Heart right ventricle (tissue), 16 donors: ENCODE data around the gene DGKI. TPM values are rescaled to one million over a fixed set of nuclear protein-coding genes. Genes with fewer than 3 reads are reported as not detected.

ENCODE experiments used
- ATAC-seq, 8 donors: fragments of 200-7000 bp; cut with Tn5 transposase; one replicate each; pipeline ENCODE4 v1.9.1; 2020; ENCODE audit warnings: mild to moderate bottlenecking in 8 of 8, moderate library complexity in 8 of 8, moderate number of reproducible peaks in 1 of 8
- DNase-seq, 2 donors: peaks; one replicate each; pipeline ENCODE4 v3.0.0-alpha.2; 2020
- H3K27ac ChIP-seq, 10 donors: fragments of 200-600 bp; sonication (generic) in 2 of 10; one replicate each; pipeline versions ENCODE4 v1.5.0 to v1.8.0; 2020 to 2022; ENCODE audit warnings: mild to moderate bottlenecking in 3 of 10
- H3K27me3 ChIP-seq, 7 donors: fragments of 200-600 bp; one replicate each; pipeline ENCODE4 v1.8.0; 2021 to 2022; ENCODE audit warnings: mild to moderate bottlenecking in 2 of 7
- H3K36me3 ChIP-seq, 9 donors: fragments of 200-600 bp; sonication (generic) in 1 of 9; one replicate each; pipeline versions ENCODE4 v1.5.0 to v1.8.0; 2020 to 2022; ENCODE audit warnings: mild to moderate bottlenecking in 2 of 9
- H3K4me1 ChIP-seq, 9 donors: fragments of 200-600 bp; sonication (generic) in 1 of 9; one replicate each; pipeline versions ENCODE4 v1.5.0 to v1.8.0; 2020 to 2022; ENCODE audit warnings: mild to moderate bottlenecking in 4 of 9
- H3K4me3 ChIP-seq, 10 donors: fragments of 200-600 bp; sonication (generic) in 2 of 10; one replicate each; pipeline versions ENCODE4 v1.5.0 to v1.8.0; 2020 to 2022; ENCODE audit warnings: mild to moderate bottlenecking in 7 of 10, moderate library complexity in 2 of 10
- H3K9me3 ChIP-seq, 11 donors: fragments of 200-600 bp in 10 of 11; sonication (generic) in 2 of 11; one replicate each; pipeline versions ENCODE4 v1.5.0 to v1.8.0; 2013 to 2022; ENCODE audit warnings: mild to moderate bottlenecking in 2 of 11, control low read depth in 1 of 11, moderate library complexity in 1 of 11
- WGBS, 2 donors: extraction: QIAGEN DNeasy Blood & Tissue Kit; methylation state at CpG; one replicate each; pipeline ENCODE4 v1.1.7; 2013; ENCODE audit warnings: inconsistent platforms in 1 of 2; 5-methylcytosine and 5-hydroxymethylcytosine counted together
- intact Hi-C, 10 donors: fragments of 100-400 bp; cut with DNase I; formaldehyde crosslinking; loops; one replicate each; pipeline versions ENCODE4 v1.11.1 to v1.14.2; 2022
- polyA plus RNA-seq, 2 donors: library from polyadenylated mRNA; stranded (reverse); fragments of 200-250 nt; gene quantifications; one replicate each; pipeline ENCODE4 v1.2.3, GENCODE V29; 2013
- total RNA-seq, 10 donors: library from RNA; stranded (reverse); fragmentation: NEBNext Ultra II Directional in 3 of 10; extraction: Animal tissue kit (Norgen Biotek cat#: 25700) in 3 of 10; gene quantifications; one replicate each; pipeline versions ENCODE4 v1.2.1 to v1.2.4, GENCODE V29; 2021 to 2023
- TF ChIP-seq, protein P1 (sequence below), 9 donors: fragments of 200-600 bp; sonication (generic) in 2 of 9; IDR thresholded peaks; one replicate each; pipeline versions ENCODE4 v1.5.0 to v1.8.0; 2021 to 2022; ENCODE audit warnings: antibody characterized with exemption in 9 of 9, mild to moderate bottlenecking in 5 of 9, moderate library complexity in 1 of 9
- donor health status: Arrhythmogenic right ventricular cardiomyopathy.
- donor health status: ischemic (EF 13 %, LVEDD 7.1; RV severe dilation, severe dysfunction).
- donor health status: healthy with polysubstance abuse.
- donor health status: DM: no; HTN: yes; CAD: no.
- donor health status: DM: no; HTN: no; CAD: no.
- donor health status: ischemic (EF 25% LVEDD 6.9; RV normal size, moderate dysfunction).
- donor health status: ischemic (EF 25% LVEDD 5.7; RV mildly dilated, moderate dysfunction).
- donor health status: healthy.
- donor health status: DM: yes; HTN: yes; CAD: no.
- donor health status: Ischemic cardiomyopathy.
- donor health status: ischemic (EF 35%, LVEDD 5.7; RV mildly dilated, moderate dysfunction).
- donor health status: nonischemic (EF 11% LVEDD 7.7; RV severe dilation, severe dysfunction).
- donor health status: DM: yes; HTN: yes; CAD: no.
- donor health status: PGD.
- donor health status: ischemic (EF 29% LVEDD 5.4; RV normal size, mild dysfunction).
- donor health status: nonischemic (EF 23%, LVEDD 6.1; RV moderate dilation, normal function).

The DGKI gene
- total and polyA plus RNA-seq, 12 donors = 0.16 to 2.6 (median 1.2) TPM

DNA sequence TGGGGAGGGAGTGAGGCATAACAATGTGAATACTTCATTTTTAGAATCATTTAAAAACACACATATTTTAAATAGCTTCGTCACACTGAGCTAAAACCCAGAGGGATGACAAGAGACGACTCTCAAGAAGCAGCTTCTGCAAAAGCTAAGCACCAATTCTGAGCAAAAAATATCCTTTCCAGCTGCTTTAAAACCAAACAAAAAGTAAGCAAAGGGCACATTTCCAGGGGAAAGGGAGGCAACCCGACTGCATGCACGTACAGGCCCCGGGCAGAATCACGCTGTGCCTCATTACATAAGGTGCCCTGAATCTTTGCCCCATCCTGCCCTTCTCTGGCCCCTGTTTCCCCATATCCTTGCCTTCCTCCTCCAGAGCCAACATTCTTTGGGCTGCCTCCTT lies 78.4 kb downstream of the DGKI start:
- ATAC-seq = no peak
- TF ChIP-seq, protein P1, sequence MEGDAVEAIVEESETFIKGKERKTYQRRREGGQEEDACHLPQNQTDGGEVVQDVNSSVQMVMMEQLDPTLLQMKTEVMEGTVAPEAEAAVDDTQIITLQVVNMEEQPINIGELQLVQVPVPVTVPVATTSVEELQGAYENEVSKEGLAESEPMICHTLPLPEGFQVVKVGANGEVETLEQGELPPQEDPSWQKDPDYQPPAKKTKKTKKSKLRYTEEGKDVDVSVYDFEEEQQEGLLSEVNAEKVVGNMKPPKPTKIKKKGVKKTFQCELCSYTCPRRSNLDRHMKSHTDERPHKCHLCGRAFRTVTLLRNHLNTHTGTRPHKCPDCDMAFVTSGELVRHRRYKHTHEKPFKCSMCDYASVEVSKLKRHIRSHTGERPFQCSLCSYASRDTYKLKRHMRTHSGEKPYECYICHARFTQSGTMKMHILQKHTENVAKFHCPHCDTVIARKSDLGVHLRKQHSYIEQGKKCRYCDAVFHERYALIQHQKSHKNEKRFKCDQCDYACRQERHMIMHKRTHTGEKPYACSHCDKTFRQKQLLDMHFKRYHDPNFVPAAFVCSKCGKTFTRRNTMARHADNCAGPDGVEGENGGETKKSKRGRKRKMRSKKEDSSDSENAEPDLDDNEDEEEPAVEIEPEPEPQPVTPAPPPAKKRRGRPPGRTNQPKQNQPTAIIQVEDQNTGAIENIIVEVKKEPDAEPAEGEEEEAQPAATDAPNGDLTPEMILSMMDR (IDR thresholded peaks at IDR 0.05) = no peak
- 54 to 59% methylated on average over 6 of the region's 6 CpGs for WGBS, 2 donors

DNA sequence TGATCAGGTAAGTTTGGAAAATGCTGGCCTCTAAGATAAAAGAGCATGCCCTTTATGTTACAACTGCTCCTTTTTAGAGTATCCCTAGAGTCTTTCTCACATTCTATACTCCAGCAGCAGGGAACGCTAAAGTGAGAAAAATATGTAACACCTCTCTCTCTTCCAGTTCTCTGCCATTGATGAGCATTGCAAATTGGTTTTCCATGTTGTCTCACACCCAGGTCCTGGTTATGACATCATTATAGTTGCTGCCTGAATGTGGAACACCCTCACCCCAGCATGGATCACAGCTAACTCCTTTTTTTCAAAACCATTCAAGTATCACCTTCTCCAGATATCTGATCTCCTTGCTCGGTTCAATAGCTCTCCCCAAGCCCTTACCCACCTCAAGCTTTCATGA lies 84.4 kb downstream of the DGKI start:
- intact Hi-C loops = no loop called here
- Histone ChIP-seq H3K36me3 (no peaks in the 10 kb centered on the region), H3K4me1 (no peaks in the 10 kb centered on the region), H3K4me3 (no peak overlapping the region), H3K9me3 (no peaks in the 10 kb centered on the region), H3K27ac (no peak overlapping the region), H3K27me3 (no peaks in the 10 kb centered on the region)
- DNase-seq (no peak), ATAC-seq (no peak)
- 82 to 84% methylated on average over 2 of the region's 2 CpGs for WGBS, 2 donors
- TF ChIP-seq, protein P1 (IDR thresholded peaks at IDR 0.05) = no peak

More for the DNA sequence above, 78.4 kb downstream of the DGKI start:
- no peak for DNase-seq
- peaks cover 0 to 16% (median 0%) of the 10 kb centered on the region in 9 donors for H3K4me1 ChIP-seq
- H3K4me3 ChIP-seq = no peak overlapping the region
- no peaks in the 10 kb centered on the region for H3K27me3 ChIP-seq
- no peak overlapping the region for H3K27ac ChIP-seq
- no peaks in the 10 kb centered on the region for H3K36me3 ChIP-seq
- intact Hi-C loops = no loop called here
- no peaks in the 10 kb centered on the region for H3K9me3 ChIP-seq

DNA sequence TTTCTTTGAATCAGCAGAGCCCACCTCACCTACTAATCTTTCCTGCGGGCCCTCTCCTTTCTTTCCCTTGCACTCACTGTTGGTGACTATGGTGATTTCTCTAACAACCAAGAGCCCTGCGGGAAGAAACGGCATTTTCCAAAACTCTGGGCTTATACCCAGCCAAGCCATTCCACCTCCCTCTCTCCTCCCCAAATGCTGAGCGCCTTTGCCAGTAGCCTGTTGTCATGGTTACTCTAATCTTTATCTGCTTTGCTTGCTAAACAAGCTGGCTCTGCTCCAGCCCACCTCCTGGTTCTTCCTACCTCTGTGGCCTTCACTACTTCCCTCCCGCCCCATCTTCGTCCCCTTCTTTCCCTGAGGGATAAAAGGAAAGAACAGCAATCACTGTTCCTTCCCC lies 86.7 kb downstream of the DGKI start:
- no peaks in the 10 kb centered on the region for H3K36me3 ChIP-seq
- H3K27ac ChIP-seq = no peak overlapping the region
- intact Hi-C loops = no loop called here
- peaks cover 0 to 9% (median 0%) of the 10 kb centered on the region in 9 donors for H3K4me1 ChIP-seq
- no peaks in the 10 kb centered on the region for H3K9me3 ChIP-seq
- 55 to 56% methylated on average over 6 of the region's 6 CpGs for WGBS, 2 donors
- no peaks in the 10 kb centered on the region for H3K27me3 ChIP-seq
- ATAC-seq (no peak), DNase-seq (no peak)
- TF ChIP-seq, protein P1 (IDR thresholded peaks at IDR 0.05) = no peak
- no peak overlapping the region for H3K4me3 ChIP-seq

DNA sequence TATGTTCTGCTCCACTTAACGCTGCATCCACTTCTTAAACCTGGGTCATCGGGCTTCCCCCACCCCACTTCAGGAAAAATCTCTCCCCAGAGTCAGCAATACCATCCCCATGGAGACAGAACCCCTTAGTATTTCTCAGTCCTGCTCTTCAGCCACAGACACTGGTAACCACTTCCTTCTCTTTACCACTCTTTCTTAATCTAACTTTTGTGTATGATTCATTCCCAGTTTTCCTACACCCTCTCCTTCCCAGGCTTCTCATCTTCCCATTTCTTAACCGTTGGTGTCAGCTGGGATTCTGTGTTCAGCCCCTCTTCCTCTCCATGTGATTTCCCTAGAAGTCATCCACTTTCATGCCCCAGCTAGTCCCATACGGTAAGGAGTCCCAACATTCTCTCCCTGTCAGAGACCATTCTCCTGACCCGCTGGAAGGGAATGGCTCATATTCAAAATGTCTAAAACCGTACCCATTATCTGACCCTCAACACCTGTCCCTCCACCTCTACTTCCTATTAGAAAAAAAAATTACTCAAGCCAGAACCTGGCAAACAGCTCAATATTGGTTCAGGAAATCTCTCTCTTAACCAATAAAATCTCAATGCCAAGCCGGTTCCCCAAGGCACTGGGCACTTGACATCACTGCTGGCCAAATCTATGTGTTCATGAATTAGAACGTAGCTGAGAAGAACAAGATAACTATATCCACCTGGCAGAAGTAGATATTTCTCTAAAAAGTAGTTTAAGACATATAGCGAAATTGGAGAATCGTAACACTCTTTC lies 89.4 kb downstream of the DGKI start:
- DNase-seq (no peak), ATAC-seq (no peak)
- TF ChIP-seq, protein P1 (IDR thresholded peaks at IDR 0.05) = no peak
- Histone ChIP-seq H3K4me3 (no peak overlapping the region), H3K27me3 (no peaks in the 10 kb centered on the region), H3K36me3 (no peaks in the 10 kb centered on the region), H3K4me1 (peaks cover 0 to 27% (median 0%) of the 10 kb centered on the region in 9 donors), H3K27ac (no peak overlapping the region), H3K9me3 (no peaks in the 10 kb centered on the region)
- WGBS, 2 donors = 79 to 81% methylated on average over 10 of the region's 10 CpGs
- intact Hi-C loops = no loop called here
